Measurements from ENCODE around the gene STUB1. TPM values are rescaled to one million over a fixed set of nuclear protein-coding genes. Genes with fewer than 3 reads are reported as not detected.

STUB1 gene
- total and polyA plus RNA-seq, 2 of the 8 experiments (the other 6 are each of a cell fraction or from before 2014, with no cell fraction given) = 89.9 to 103 TPM

DNA sequence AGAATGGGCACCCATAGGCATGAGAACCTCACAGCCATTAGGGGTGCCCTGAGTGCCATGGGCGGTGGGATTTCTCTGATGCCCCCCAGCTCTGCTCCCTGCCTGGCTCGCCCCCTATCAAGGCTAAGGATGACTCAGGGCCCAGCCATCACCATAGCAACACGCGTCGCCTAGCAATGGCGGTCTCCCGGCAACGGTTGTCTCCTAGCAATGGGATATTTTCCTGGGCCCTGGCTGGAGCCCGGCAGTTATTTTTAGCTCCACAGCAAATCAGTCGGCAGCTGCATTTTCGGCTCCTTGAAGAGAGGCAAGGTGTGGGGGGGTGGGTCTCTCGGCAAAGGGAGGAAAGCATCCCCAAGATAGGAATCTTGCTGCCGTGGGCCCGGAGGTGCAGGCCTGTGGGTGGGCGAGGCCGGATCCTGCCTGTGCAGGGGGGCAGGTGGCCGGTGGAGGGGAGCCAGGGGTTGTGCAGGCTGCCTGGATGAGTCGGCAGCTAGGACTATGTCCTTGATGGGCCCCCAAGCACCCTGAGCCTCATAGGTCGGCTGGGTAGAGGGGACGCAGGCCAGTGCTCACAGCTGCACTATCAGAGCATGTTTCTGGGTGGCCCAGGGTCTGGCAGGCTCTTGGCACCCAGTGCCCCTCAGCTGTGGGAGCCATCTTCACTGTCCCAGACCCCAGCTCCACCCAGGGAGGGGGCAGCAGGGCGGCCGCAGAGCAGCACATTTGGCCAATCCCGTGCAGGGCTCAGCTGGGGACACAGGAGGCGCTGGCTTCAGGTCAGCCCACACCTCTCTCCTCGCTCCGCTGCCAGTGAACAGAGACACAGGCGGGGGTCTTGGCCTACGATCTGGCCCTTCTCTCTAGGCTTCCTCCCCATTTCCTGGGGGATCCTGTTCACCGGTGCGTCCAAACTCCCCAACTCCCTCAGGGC, 29.6 kb downstream of the STUB1 start:
- Histone ChIP-seq H3K56ac (replicated peaks; ENCODE audit: insufficient read length, low read depth, low read length) (no peak overlapping the region), H3K36me3 (ENCODE audit: control insufficient read depth in 2 of 4, insufficient read depth in 4 of 4, low read length in 3 of 4) (no peaks in the 10 kb centered on the region), H3K27ac (ENCODE audit: low read depth, low read length) (no peak overlapping the region), H3K27me3 (replicated peaks in 1 of 4; ENCODE audit: control insufficient read depth in 3 of 4, extremely low read depth in 1 of 4, insufficient read depth in 3 of 4, low read length in 3 of 4) (peaks cover 20 to 65% (median 50%) of the 10 kb centered on the region in 4 experiments), H3K23ac (ENCODE audit: insufficient read length) (no peak overlapping the region), H4K91ac (replicated peaks; ENCODE audit: insufficient read length, low read length) (no peak overlapping the region), H3K4me2 (ENCODE audit: insufficient read depth in 1 of 2, low read depth in 2 of 2, low read length in 2 of 2) (no peak overlapping the region), H3K79me2 (ENCODE audit: control insufficient read depth in 1 of 2, insufficient read depth in 2 of 2, low read length in 2 of 2) (no peaks in the 10 kb centered on the region), H3K79me1 (ENCODE audit: low read depth, low read length) (no peaks in the 10 kb centered on the region), H2AK5ac (ENCODE audit: low read depth, low read length) (no peak overlapping the region), H3K14ac (ENCODE audit: insufficient read length) (no peak overlapping the region), H4K20me1 (replicated peaks in 1 of 2; ENCODE audit: control insufficient read depth in 1 of 2, insufficient read depth in 2 of 2, low read length in 2 of 2) (peaks cover 3 to 8% of the 10 kb centered on the region in 2 experiments), H3K18ac (ENCODE audit: extremely low read depth, low read length) (no peak overlapping the region), H3K23me2 (ENCODE audit: low read depth, low read length) (peaks cover 14% of the 10 kb centered on the region; the same call in 1 of the 2 replicates), H4K5ac (ENCODE audit: insufficient read length, low read depth, low read length) (no peak overlapping the region), H3K4me1 (replicated peaks in 1 of 4; ENCODE audit: control insufficient read depth in 3 of 4, insufficient read depth in 4 of 4, low read length in 3 of 4) (peaks cover 0 to 8% (median 5%) of the 10 kb centered on the region in 4 experiments; a peak in 4 of 7 replicates), H3K4ac (replicated peaks; ENCODE audit: insufficient read length, low read depth, low read length) (no peak overlapping the region), H3K9ac (replicated peaks in 1 of 4; ENCODE audit: extremely low read depth in 1 of 4, low read depth in 3 of 4, low read length in 3 of 4) (no peak overlapping the region; a peak in 1 of 7 replicates), H2BK120ac (replicated peaks; ENCODE audit: low read depth, low read length) (no peak overlapping the region), H2AFZ (ENCODE audit: low read length) (no peak overlapping the region), H2BK15ac (ENCODE audit: low read length) (no peak overlapping the region), H3K4me3 (ENCODE audit: extremely low read depth in 1 of 4, insufficient read depth in 2 of 4, low read depth in 3 of 4, low read length in 4 of 4) (no peak overlapping the region; a peak in 1 of 8 replicates), H3K9me3 (ENCODE audit: insufficient read depth in 2 of 2, low read depth in 1 of 2, low read length in 1 of 2) (no peaks in the 10 kb centered on the region), H2BK5ac (ENCODE audit: low read depth, low read length) (no peak overlapping the region), H4K8ac (ENCODE audit: extremely low read depth, insufficient read depth, low read length) (peak overlapping the region; percentile 85), H2BK20ac (ENCODE audit: low read length) (no peak overlapping the region), H2BK12ac (ENCODE audit: low read depth, low read length) (no peak overlapping the region)
- no peak for DNase-seq (ENCODE audit: low read depth in 1 of 2, low spot score in 2 of 2)
- CTCF ChIA-PET (ENCODE audit: partially characterized antibody) = interaction anchor here (0.8 to 33.4 kb wide), 13 partner anchors 7 to 394 kb away, joined by 3 to 977 read pairs (median 4); partner anchors contain the start of genes ANTKMT, CCDC78, CHTF18 and CIAO3
- no peak for FAIRE-seq
- 65% methylated on average over 28 of the region's 30 CpGs; no CpG with 5 or more reads in 1 of the 2 experiments for WGBS, 2 experiments (ENCODE audit: extremely low coverage in 1 of 2, insufficient coverage in 1 of 2, insufficient read length in 1 of 2, insufficient replicate concordance in 2 of 2, low coverage in 1 of 2, low lambda C conversion rate in 2 of 2, missing lambda C conversion rate in 1 of 2)
- POLR2A ChIA-PET (ENCODE audit: partially characterized antibody) = interaction anchor here (0.6 to 20.9 kb wide), 8 partner anchors 8 to 91 kb away, joined by 3 to 353 read pairs (median 4); partner anchors contain the start of genes ANTKMT, CCDC78, HAGHL and JMJD8
- peak; percentile 49; the same call in 1 of the 2 replicates for TF ChIP-seq BACH1 (IDR thresholded peaks at IDR 0.05; ENCODE audit: low read length)
- TF ChIP-seq TAF7 (optimal IDR thresholded peaks at IDR 0.05; ENCODE audit: borderline replicate concordance, low read depth, low read length) = no peak
- TF ChIP-seq FOSL1 (IDR thresholded peaks at IDR 0.05; ENCODE audit: insufficient read depth, low read depth, low read length) = no peak
- TF ChIP-seq YY1 (IDR thresholded peaks at IDR 0.05; ENCODE audit: low read depth, low read length) = no peak
- TF ChIP-seq CBX5 (IDR thresholded peaks at IDR 0.05; ENCODE audit: low read depth, low read length) = no peak
- no peak for TF ChIP-seq CBX8 (IDR thresholded peaks at IDR 0.05; ENCODE audit: borderline replicate concordance, low read depth, low read length)
- TF ChIP-seq, protein P1, sequence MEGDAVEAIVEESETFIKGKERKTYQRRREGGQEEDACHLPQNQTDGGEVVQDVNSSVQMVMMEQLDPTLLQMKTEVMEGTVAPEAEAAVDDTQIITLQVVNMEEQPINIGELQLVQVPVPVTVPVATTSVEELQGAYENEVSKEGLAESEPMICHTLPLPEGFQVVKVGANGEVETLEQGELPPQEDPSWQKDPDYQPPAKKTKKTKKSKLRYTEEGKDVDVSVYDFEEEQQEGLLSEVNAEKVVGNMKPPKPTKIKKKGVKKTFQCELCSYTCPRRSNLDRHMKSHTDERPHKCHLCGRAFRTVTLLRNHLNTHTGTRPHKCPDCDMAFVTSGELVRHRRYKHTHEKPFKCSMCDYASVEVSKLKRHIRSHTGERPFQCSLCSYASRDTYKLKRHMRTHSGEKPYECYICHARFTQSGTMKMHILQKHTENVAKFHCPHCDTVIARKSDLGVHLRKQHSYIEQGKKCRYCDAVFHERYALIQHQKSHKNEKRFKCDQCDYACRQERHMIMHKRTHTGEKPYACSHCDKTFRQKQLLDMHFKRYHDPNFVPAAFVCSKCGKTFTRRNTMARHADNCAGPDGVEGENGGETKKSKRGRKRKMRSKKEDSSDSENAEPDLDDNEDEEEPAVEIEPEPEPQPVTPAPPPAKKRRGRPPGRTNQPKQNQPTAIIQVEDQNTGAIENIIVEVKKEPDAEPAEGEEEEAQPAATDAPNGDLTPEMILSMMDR (IDR thresholded peaks at IDR 0.05; ENCODE audit: control extremely low read depth in 1 of 3, insufficient read depth in 1 of 3, low read depth in 1 of 3, low read length in 3 of 3) = peak in 2 of 3 experiments; percentile 22 to 28; a peak in 2 of 4 replicates
